HG02884 (cell line): ENCODE data around the gene STX16.

Experiments used
- ATAC-seq: cut with Tn5 transposase; IDR thresholded peaks from one replicate; pipeline ENCODE4 v1.9.1; 2021; ENCODE audit warnings: mild to moderate bottlenecking, moderate library complexity; ENCODE audit not compliant: unreplicated experiment

STX16 gene

GRCh38 chr20:58696411-58696961, 45.4 kb downstream of the STX16 start:
- ATAC-seq = no peak

GRCh38 chr20:58697201-58697866, 46.3 kb downstream of the STX16 start:
- ATAC-seq = no peak

- no peak for ATAC-seq
Observed at GRCh38 chr20:58697867-58698703, 47.0 kb downstream of the STX16 start.

GRCh38 chr20:58698741-58699622, 47.9 kb downstream of the STX16 start:
- no peak for ATAC-seq

GRCh38 chr20:58699623-58700107, 48.6 kb downstream of the STX16 start:
- ATAC-seq = no peak

GRCh38 chr20:58700121-58700821, 49.2 kb downstream of the STX16 start:
- no peak for ATAC-seq

GRCh38 chr20:58700823-58701222, 49.7 kb downstream of the STX16 start:
- ATAC-seq = no peak

GRCh38 chr20:58701431-58702160, 50.5 kb downstream of the STX16 start:
- ATAC-seq = no peak

GRCh38 chr20:58702161-58702510, 51.1 kb downstream of the STX16 start:
- ATAC-seq = no peak

GRCh38 chr20:58702859-58703648, 52.0 kb downstream of the STX16 start:
- ATAC-seq = no peak

- no peak for ATAC-seq
Observed at GRCh38 chr20:58703765-58704371, 52.8 kb downstream of the STX16 start.

GRCh38 chr20:58705208-58705926, 54.3 kb downstream of the STX16 start:
- ATAC-seq = no peak

- ATAC-seq = no peak
Observed at GRCh38 chr20:58706150-58706892, 55.2 kb downstream of the STX16 start.

GRCh38 chr20:58706975-58707681, 56.0 kb downstream of the STX16 start:
- no peak for ATAC-seq

GRCh38 chr20:58707770-58708169, 56.7 kb downstream of the STX16 start:
- ATAC-seq = no peak

- ATAC-seq = no peak
Observed at GRCh38 chr20:58708246-58708931, 57.3 kb downstream of the STX16 start.
